NT2/D1 (cell line): ENCODE measurements around the gene IL12A.

Source experiments
- SUZ12 ChIP-seq: IDR thresholded peaks from 2 replicates; pipeline ENCODE4 v1.6.1; 2011; ENCODE audit not compliant: insufficient read length, insufficient read depth; ENCODE audit errors: extremely low read depth
- YY1 ChIP-seq: IDR thresholded peaks from 2 replicates; pipeline ENCODE4 v1.6.1; 2011; ENCODE audit not compliant: insufficient read length, insufficient read depth
- ZNF274 ChIP-seq: IDR thresholded peaks from 2 replicates; pipeline ENCODE4 v1.6.1; 2011; ENCODE audit warnings: mild to moderate bottlenecking, low read depth, low read length

GRCh38 chr3:160022068-160022467 is 33.4 kb downstream of the IL12A start:
- TF ChIP-seq ZNF274, result no peak
- TF ChIP-seq YY1, result no peak
- no peak for TF ChIP-seq SUZ12
